Thyroid gland (tissue), 4 donors: ENCODE data around the gene ADGRB3. TPM values are rescaled to one million over a fixed set of nuclear protein-coding genes. Genes with fewer than 3 reads are reported as not detected.

Experiments
- DNase-seq, 2 donors: peaks; one replicate each; pipeline ENCODE4 v3.0.0-alpha.2; 2019
- H3K27ac ChIP-seq, 3 donors: fragments of 200-600 bp; sonication (generic); 1 replicate in 2 of 3; 2 replicates in 1 of 3; pipeline ENCODE4 v1.5.1; 2016 to 2019; ENCODE audit warnings: mild to moderate bottlenecking in 1 of 3, moderate library complexity in 1 of 3
- H3K27me3 ChIP-seq: fragments of 200-600 bp; sonication (generic); one replicate; pipeline ENCODE4 v1.5.1; 2019
- H3K36me3 ChIP-seq, 2 donors: fragments of 200-600 bp; sonication (generic); one replicate each; pipeline ENCODE4 v1.5.1; 2016 to 2019
- H3K4me1 ChIP-seq, 2 donors: fragments of 200-600 bp; sonication (generic); one replicate each; pipeline ENCODE4 v1.5.1; 2017 to 2019
- H3K4me3 ChIP-seq, 3 donors: fragments of 200-600 bp; sonication (generic); replicated peaks in 1 of 3; 1 replicate in 2 of 3; 2 replicates in 1 of 3; pipeline ENCODE4 v1.5.1; 2016; ENCODE audit warnings: mild to moderate bottlenecking in 1 of 3
- H3K9me3 ChIP-seq: fragments of 200-600 bp; sonication (generic); one replicate; pipeline ENCODE4 v1.5.1; 2017
- POLR2A ChIP-seq, 2 donors: fragments of 450-650 bp; IDR thresholded peaks; one replicate each; pipeline ENCODE4 v1.6.1; 2017; ENCODE audit warnings: antibody characterized with exemption in 2 of 2, mild to moderate bottlenecking in 2 of 2, moderate library complexity in 1 of 2
- WGBS, 2 donors: methylation state at CpG; one replicate each; pipeline ENCODE4 v1.1.5; 2017; 5-methylcytosine and 5-hydroxymethylcytosine counted together
- intact Hi-C: fragments of 100-400 bp; cut with DNase I; formaldehyde crosslinking; loops from one replicate; pipeline ENCODE4 v1.15.1; 2023
- total RNA-seq, 4 donors: library from RNA; depleted of rRNA; stranded (reverse); fragments of >200 nt; gene quantifications; one replicate each; pipeline ENCODE4 v1.2.3, GENCODE V29; 2016
- TF ChIP-seq, protein P1 (sequence below), 6 experiments: fragments of 200-600 bp in 3 of 6; fragments of 450-650 bp in 3 of 6; sonication (generic) in 3 of 6; IDR thresholded peaks; one replicate each; pipeline ENCODE4 v1.5.1; 2016 to 2019; ENCODE audit warnings: antibody characterized with exemption in 6 of 6, mild to moderate bottlenecking in 2 of 6, inconsistent platforms in 1 of 6, moderate library complexity in 1 of 6

The ADGRB3 gene
- total RNA-seq, 4 donors from 2014 or later: 0.45 to 3.0 (median 1.4) TPM

DNA sequence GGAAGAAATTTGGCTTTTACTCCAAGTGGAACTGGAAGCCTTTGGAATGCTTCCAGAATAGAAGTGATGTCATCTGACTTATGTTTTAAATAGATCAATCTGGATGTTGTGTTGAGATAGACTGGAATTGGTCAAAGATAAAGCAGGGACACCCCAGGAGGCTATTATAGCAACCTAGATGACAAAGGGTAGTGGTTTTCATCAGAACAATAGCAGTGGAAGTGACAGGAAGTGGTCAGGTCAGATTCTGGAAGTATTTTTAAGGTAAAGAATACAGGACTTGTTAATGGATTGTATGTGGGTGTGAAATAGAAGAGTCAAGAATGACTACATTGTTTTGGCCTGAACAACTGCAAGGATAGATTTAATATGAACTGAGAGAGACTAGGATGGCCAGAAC lies 191.4 kb downstream of the ADGRB3 start:
- no peak overlapping the region for H3K4me3 ChIP-seq
- no peak for DNase-seq
- H3K27ac ChIP-seq: no peak overlapping the region
- intact Hi-C loops: no loop called here
- no peak for TF ChIP-seq POLR2A (IDR thresholded peaks at IDR 0.05)
- TF ChIP-seq, protein P1, sequence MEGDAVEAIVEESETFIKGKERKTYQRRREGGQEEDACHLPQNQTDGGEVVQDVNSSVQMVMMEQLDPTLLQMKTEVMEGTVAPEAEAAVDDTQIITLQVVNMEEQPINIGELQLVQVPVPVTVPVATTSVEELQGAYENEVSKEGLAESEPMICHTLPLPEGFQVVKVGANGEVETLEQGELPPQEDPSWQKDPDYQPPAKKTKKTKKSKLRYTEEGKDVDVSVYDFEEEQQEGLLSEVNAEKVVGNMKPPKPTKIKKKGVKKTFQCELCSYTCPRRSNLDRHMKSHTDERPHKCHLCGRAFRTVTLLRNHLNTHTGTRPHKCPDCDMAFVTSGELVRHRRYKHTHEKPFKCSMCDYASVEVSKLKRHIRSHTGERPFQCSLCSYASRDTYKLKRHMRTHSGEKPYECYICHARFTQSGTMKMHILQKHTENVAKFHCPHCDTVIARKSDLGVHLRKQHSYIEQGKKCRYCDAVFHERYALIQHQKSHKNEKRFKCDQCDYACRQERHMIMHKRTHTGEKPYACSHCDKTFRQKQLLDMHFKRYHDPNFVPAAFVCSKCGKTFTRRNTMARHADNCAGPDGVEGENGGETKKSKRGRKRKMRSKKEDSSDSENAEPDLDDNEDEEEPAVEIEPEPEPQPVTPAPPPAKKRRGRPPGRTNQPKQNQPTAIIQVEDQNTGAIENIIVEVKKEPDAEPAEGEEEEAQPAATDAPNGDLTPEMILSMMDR (IDR thresholded peaks at IDR 0.05): no peak
- H3K27me3 ChIP-seq: no peaks in the 10 kb centered on the region
- no peaks in the 10 kb centered on the region for H3K4me1 ChIP-seq
- no peaks in the 10 kb centered on the region for H3K9me3 ChIP-seq
- H3K36me3 ChIP-seq: no peaks in the 10 kb centered on the region

DNA sequence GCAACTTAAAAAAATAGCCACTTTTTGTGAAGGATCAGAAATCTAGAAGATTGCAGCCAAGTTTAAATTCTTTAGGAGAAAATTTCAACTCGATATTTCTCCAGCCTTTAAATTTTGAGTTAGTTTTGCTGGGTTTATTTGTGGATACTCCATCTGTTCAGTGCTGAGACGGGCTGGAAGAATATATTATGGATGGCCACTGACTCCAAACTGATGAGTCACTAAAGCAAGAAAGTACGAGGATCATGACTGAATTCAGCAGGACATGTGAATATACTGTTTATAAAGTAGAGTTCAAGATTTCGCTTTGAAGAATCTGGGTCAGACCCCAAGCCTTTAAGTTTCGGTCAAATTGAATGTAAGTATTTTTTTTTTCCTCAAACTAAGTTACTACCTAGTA lies 199.5 kb downstream of the ADGRB3 start:
- Histone ChIP-seq H3K4me1 (no peaks in the 10 kb centered on the region), H3K27me3 (no peaks in the 10 kb centered on the region), H3K4me3 (no peak overlapping the region), H3K36me3 (no peaks in the 10 kb centered on the region), H3K9me3 (no peaks in the 10 kb centered on the region), H3K27ac (no peak overlapping the region)
- WGBS, 2 donors: 64 to 71% methylated on average over 5 of the region's 5 CpGs
- TF ChIP-seq, protein P1 (IDR thresholded peaks at IDR 0.05): no peak
- TF ChIP-seq POLR2A (IDR thresholded peaks at IDR 0.05): no peak
- intact Hi-C loops: no loop called here
- no peak for DNase-seq

DNA sequence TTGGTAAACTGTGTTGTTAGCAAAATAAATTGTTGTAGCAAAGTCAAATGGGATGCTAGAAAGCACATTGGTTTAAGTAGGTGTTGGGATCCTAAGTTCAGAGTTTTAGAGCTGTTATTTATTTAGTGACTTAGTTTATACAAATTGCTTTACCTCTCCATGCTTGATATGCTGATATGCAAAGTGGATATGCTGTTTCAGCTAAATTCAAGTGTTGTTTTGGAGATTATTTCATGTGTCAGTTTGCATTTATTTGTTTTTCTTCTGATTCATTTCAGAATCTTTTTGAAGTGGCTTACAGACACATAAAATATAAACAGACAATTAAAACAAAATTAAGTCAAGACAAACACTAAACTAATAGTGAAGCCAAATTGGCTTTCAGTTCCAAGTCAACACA lies 203.5 kb downstream of the ADGRB3 start:
- intact Hi-C loops: no loop called here
- TF ChIP-seq, protein P1 (IDR thresholded peaks at IDR 0.05): no peak
- no peak for TF ChIP-seq POLR2A (IDR thresholded peaks at IDR 0.05)
- Histone ChIP-seq H3K9me3 (no peaks in the 10 kb centered on the region), H3K27me3 (no peaks in the 10 kb centered on the region), H3K27ac (no peak overlapping the region), H3K4me3 (no peak overlapping the region), H3K36me3 (no peaks in the 10 kb centered on the region), H3K4me1 (no peaks in the 10 kb centered on the region)
- DNase-seq: no peak

DNA sequence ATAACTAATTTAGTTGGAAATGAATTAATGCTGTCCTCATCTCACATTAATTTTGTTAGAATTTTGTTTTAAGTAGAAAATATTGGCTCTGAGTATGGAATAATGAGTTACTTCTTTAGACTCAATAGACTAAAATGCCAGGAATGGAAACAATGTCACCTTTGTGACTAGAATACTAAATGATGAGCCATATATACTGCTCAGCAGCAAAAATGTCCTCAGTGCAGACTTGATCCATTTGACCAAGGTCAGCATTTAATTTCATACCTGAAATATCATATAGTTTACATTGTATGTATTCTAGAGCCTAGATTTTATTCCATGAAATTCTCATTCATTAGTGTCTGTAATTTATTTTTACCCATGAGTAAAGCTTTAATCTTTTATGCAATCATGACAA lies 217.7 kb downstream of the ADGRB3 start:
- Histone ChIP-seq H3K27ac (no peak overlapping the region), H3K4me1 (no peaks in the 10 kb centered on the region), H3K4me3 (no peak overlapping the region), H3K9me3 (no peaks in the 10 kb centered on the region), H3K36me3 (no peaks in the 10 kb centered on the region), H3K27me3 (no peaks in the 10 kb centered on the region)
- TF ChIP-seq, protein P1 (IDR thresholded peaks at IDR 0.05): no peak
- TF ChIP-seq POLR2A (IDR thresholded peaks at IDR 0.05): no peak
- DNase-seq: no peak
- intact Hi-C loops: no loop called here

DNA sequence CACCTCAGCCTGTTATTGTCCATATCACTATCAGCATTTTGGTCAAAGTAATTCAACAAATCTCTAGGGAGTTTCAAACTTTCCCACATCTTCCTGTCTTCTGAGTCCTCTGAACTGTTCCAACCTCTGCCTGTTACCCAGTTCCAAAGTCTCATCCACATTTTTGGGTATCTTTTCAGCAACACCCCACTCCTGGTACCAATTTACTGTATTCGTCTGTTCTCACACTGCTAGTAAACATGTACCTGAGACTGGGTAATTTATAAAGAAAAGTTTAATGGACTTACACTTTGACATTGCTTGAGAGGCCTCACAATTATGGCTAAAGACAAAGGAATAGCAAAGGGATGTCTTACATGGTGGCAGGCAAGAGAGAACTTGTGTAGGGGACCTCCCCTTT lies 224.2 kb downstream of the ADGRB3 start:
- 76 to 86% methylated on average over 1 of the region's 1 CpG for WGBS, 2 donors
- no peak for DNase-seq
- intact Hi-C loops: no loop called here
- Histone ChIP-seq H3K4me1 (no peaks in the 10 kb centered on the region), H3K36me3 (no peaks in the 10 kb centered on the region), H3K27me3 (no peaks in the 10 kb centered on the region), H3K9me3 (no peaks in the 10 kb centered on the region), H3K27ac (no peak overlapping the region), H3K4me3 (no peak overlapping the region)
- TF ChIP-seq POLR2A (IDR thresholded peaks at IDR 0.05): no peak
- TF ChIP-seq, protein P1 (IDR thresholded peaks at IDR 0.05): no peak
